GM04504 (cell line): Measurements from ENCODE around the gene PIK3CG.
"Not testable (repeated sequence)": the region's sequence is repeated elsewhere in the genome, so short reads cannot be mapped to it uniquely, and the experiment has no call there.

Experiments used
- DNase-seq: peaks from one replicate; pipeline ENCODE4 v3.0.0-alpha.2; 2012; ENCODE audit warnings: low read depth

The PIK3CG gene

DNA sequence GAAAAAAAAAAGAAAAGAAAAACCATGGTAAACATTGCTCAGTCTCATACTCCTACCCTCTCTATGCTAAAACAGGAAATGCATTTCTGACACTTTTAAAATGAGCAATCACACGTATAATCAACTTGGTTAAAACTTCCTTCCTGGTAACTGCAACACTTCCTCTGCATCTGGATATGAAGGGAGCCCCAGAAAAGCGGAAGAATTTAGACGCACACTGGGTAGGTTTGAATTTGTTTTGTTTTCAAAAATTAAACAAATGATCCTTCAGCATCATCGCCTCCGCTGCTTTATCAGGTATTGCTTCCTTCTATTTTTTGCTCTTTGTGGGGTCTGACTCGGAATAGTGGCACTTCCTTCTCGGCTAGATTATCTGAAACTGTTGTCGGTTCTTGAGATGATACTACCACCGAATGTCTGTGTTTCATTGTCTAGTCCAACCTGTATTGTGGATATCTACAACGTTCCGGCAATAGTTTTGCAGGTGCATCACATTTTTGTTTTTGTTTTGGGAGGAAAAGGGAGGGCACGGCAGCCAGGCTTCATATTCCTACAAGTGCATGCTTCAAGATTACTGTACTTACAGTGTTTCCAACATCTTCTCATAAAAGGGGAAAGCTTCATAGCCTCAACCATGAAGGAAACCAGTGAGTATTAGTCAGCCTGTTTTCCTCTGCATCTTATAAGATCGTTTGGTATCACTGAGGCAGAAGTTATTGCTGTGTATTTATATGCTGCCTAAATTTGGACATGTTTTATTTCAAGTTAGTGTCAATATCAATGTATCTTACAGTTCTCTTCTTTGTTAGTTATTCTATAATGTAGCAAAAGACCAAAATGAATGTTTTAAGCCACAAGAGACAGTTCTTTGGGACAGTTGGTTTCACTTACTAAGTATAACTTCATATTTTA, at the start of gene PIK3CG:
TSS of gene PIK3CG (plus strand) at position 153 of the 912 bp plus-strand sequence. CDS start 2,280 bp downstream, outside the sequence.
- DNase-seq: no peak

DNA sequence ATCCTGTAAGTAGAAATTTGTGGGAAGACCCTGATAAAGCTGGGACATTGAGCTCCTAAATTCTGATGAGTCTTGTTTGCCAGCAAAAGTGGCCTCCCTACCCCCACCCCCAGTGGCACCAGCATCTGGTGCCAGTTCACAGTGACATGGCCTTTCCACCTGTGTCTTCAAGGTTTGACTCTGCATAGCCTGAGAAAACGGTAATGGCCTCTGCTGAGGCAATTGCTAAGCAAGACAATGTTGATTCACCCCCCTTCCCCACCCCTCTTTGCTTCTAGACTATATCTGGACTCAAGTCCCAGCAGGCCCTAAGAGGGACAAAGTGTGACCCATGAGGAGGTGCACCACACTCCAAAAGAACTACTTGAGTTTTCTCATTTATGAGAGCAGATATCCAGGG, 48.0 kb upstream of the PIK3CG start:
- no peak for DNase-seq

DNA sequence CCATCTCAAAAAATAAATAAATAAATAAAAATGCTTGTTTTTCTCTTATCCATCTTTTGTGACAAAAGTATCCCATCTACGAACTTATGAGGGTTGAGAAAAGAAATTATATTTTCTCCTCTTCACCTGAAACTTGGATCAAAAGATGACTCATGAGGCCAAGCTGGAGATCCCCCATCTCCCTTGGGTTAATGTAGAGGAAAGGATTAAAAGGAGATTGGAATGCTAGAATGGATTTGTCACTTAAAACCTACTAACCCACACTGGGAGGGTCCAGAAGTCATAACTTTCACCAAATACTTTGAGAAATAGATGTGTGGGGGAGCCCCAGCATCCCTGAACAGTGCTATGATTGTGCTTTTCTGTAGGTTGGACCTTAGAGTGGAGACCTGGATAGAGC, 46.3 kb upstream of the PIK3CG start:
- DNase-seq: no peak

DNA sequence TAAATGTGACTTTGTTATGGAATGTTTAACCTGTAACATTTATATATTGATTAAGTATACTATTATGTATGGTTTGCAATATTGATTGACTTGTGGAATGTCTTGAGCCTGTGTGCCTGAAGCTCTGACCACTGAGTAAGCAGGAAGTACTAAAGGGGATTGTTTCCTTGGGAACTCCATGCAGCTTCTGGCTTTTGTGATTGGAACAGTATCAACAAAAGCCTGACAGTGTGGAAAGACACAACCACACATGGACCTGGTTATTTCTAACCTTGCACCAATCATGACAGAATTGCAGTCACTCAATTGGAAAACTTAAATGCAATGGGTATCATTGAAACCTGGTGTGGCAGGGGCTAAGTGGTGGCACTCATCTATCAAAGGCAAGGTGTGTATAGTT, 45.5 kb upstream of the PIK3CG start:
- DNase-seq: no peak

DNA sequence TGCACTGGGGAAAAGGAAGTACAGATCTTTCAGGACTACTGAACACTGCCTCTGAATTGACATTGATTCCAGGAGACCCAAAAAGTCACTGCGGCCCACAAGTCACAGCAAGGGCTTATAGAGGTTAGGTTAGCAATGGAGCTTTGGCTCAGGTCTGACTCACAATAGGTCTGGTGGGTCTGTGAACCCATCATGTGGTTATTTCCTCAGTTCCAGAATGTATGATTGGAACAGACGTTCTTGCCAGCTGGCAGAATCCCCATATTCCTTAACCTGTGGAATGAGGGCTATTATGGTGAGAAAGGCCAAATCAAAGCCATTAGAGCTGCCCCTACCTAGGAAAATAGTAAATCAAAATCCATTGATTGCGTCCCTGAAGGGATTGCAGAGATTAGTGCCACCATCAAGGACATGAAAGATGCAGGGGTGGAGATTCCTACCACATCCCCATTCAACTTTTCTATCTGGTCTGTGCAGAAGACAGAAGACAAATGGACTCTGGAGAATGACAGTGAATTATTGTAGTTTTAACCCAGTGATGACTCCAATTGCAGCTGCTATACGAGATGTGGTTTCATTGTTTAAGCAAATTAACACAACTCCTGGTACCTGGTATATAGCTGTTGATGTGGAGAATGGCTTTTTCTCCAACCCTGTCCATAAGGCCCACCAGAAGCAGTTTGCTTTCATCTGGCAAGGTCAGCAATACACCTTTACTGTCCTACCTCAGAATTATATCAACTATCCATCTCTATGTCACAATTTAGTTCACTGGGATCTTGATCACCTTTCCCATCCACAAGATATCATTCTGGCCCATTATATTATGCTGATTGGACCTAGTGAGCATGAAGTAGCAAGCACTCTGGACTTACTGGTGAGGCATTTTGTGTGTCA, 44.5 kb upstream of the PIK3CG start:
- DNase-seq: no peak

DNA sequence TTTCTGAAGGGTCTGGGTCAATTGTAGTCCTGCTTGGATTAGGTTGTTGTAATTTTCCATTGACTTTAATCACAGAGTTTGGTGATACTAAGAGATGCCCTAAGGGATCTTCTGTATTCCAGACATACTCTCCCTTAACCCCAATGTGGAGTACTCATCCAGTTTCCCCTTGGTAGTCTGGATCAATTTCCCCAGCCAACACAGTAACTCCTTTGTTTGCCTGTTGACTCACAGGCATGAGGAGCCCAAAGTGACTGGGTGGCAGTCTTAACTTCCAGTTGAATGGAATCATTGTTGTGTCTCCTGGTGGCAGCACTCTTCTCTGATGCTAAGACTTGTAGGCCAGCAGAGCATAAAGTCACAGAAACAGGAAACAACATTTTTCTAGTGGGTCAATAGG, 41.5 kb upstream of the PIK3CG start:
- no peak for DNase-seq

DNA sequence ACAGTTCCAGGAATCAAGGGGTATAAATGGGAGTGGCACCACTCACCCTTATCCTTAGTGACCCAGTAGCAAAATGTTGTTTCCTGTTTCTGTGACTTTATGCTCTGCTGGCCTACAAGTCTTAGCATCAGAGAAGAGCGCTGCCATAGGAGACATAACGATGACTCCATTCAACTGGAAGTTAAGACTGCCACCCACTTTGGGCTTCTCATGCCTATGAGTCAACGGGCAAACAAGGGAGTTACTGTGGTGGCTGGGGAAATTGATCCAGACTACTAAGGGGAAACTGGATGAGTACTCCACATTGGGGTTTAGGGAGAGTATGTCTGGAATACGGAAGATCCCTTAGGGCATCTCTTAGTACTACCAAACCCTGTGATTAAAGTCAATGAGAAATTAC, 40.6 kb upstream of the PIK3CG start:
- DNase-seq: no peak

DNA sequence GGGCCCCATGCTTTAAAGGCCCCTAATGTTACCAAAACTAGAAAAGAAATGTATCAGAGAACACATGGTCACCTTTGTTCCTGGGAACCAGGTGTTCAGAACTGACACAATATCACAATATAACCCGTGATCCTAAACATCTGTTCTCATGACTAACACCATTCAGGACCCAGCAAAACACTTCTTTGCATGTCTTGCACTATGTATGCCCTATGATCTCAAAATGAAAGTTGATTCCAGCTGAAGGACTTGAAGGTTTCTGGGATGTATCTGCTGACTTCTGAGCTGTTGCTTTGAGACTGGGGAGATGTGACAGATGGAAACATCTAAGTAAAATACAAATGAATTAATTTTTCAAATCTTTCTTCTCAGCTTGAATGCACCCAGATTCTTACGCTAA, 37.5 kb upstream of the PIK3CG start:
- no peak for DNase-seq

DNA sequence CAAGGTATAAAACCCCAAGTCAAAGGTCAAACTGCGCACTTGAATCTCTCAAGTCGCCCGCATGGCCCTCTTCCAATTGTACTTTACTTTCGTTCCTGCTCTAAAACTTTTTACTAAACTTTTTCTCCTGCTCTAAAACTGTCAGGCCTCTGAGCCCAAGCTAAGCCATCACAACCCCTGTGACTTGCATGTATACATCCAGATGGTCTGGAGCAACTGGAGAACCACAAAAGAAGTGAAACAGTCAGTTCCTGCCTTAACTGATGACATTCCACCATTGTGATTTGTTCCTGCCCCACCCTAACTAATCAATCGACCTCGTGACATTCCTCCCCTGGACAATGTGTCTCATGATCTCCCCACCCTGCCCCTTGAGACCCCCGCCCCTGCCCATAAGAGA, 35.6 kb upstream of the PIK3CG start:
- no peak for DNase-seq

DNA sequence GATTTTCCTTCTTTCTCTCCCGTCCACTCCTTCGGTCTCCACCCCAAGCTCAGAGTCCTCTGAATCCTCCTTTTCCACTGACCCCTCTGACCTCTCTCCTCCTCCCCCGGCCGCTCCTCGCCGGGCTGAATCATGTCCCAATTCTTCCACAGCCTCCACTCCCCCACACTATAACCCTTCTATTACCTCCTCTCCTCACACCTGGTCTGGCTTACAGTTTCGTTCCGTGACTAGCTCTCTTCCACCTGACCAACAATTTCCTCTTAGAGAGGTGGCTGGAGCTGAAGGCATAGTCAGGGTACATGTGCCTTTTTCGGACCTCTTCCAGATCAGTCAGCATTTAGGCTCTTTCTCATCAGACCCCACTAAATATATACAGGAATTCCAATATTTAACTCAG, 34.2 kb upstream of the PIK3CG start:
- DNase-seq: not testable (repeated sequence)

DNA sequence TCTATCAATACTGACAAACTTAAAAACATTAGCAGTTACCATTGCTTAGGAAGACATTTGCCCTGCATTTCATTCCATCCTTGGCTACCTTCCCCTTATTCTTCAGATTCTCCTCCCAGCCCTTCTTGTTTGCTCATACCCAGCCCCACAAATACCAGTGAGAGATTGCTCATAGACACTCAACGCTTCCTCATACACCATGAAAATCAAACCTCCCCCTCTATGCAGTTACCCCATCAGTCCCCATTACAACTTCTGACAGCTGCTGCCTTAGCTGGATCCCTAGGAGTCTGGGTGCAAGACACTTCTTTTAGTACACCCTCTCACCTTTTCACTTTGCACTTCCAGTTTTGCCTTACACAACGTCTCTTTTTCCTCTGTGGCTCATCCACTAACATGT, 28.3 kb upstream of the PIK3CG start:
- DNase-seq: no peak

DNA sequence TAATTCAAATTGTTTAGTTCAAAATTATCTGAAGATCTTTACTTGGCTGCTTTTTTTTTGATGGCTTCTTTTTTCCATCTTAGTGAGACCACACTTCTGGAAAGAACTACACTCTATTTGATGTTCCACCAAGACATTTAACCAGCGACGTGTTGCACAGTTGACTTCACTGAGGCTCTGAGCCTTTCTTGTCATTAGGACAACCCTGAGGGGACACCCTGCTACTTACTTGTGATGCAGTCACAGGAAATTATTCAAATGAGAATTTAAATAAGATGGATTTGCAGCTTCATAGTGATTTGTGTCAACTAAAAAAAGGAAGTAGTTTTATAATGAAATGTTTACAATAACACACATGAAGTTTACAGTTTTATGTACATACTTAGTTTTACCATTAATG, 25.6 kb upstream of the PIK3CG start:
- no peak for DNase-seq

DNA sequence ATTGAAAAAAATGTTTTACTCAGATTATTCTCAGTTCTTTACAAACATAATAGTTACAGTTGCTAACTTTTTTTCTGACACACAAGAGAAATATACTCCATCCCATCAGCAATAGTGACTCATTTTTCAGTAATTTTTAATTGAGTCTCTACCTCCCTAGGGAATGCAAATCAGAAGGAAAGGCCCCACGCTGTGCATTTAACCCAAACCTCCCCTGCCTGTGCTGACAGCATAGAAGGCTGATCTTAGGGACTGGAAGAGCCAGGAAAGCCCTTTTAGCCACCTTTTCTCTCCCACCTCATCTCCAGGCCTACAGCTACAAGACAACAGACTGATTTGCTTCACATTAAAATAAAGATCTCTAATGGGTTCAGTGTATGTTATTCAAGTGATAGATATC, 24.7 kb upstream of the PIK3CG start:
- DNase-seq: peak; percentile 77

DNA sequence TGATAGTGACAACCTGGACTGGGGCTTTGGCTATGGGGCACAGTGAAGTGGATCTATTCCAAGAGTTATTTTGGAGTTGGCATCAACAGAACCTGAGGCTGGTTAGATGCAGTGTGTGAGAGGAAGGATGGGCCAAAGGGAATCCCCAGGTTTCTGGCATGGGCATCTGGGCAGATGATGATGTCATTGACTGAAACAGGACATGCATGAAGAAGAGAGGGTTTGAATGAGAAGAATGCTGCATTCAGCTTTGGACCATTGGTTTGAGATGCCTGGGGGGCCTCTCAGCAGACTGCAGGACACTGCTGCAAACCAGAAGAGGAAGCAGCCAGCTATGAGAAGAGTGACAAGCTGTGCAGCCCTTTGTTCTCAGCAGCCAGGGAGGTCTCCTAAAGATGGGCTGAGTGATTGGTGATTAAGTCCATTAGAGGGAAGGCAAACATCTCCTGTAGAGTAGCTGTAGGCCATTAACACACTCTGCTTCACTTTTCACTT, 23.1 kb upstream of the PIK3CG start:
- no peak for DNase-seq

DNA sequence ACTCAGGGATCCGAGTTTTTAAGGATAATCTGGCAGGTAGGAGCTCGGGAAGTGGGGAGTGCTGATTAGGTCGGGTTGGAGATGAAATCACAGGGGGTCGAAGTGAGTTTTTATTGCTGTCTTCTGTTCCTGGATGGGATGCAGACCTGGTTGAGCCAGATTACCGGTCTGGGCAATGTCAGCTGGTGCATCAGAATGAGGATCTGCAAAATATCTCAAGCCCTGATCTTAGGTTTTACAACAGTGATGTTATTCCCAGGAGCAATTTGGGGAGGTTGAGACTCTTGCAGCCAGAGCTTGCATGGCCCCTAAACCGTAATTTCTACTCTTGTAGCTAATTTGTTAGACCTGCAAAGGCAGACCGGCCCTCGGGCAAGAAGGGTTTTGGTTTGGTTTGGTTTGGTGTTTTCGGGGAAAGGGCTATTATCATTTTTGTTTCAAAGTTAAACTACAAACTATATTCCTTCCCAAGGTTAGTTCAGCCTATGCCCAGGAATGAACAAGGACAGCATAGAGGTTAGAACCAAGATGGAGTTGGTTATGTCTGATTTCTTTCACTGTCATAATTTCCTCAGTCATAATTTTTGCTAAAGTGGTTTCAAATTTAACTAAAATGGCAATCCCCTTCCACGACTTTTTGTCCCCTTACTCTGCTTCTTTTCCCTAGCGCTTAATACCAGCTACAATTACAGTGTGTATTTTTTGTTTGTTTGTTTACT, 20.6 kb upstream of the PIK3CG start:
- DNase-seq: no peak

DNA sequence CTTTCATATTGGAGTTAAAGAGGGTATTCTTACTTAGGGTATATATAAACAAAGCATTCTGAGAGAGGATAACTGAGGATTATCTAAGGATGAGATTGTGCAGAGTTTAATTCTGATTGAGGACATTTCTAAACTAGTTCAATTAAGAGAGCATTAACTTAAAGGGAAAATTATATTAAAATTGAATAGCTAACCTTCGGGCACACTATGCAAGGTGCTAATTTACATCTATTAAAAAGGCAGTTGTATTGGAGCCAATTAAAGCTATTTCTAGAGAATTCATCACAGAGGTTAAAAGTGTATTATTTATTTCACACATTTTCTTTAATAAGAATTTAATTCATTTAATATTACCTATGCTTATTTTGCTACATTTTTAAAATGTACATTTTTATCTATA, 17.0 kb upstream of the PIK3CG start:
- no peak for DNase-seq

DNA sequence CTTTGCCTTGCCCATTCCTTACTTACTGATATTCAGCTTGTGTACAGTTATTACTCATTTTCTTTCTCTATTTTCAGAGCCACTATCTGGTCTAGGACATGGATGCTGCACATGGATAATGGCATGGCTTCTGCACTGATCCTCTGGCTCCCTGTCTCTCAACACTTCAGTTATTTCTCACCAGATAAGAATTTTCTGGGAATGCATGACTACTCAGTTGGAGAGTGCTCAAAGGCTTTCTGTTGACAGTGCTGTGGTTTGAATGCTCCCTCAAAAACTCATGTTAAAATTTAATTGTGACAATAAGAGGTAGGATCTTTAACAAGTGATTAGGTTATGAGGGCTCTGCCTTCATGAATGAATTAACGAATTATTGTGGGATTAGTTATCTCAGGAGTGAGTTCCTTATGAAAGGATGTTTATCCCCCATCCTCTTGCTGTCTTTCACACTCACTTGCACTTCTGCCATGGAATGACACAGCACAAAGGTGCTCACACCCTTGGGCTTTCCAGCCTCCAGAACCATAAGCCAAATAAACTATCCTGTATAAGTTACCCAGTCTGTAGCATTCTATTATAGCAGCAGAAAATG, 16.1 kb upstream of the PIK3CG start:
- peak; percentile 84 for DNase-seq

DNA sequence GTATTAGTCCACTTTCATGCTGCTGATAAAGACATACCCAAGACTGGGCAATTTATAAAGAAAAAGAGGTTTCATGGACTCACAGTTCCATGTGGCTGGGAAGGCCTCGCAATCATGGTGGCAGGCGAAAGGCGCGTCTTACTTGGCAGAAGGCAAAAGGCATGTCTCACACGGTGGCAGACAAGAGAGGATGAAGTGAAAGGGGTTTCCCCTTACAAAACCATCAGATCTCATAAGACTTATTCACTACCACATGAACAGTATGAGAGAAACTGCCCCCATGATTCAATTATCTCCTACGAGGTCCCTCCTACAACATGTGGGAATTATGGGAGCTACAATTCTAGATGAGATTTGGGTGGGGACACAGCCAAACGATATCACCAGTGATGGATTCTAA, 13.4 kb upstream of the PIK3CG start:
- DNase-seq: not testable (repeated sequence)

DNA sequence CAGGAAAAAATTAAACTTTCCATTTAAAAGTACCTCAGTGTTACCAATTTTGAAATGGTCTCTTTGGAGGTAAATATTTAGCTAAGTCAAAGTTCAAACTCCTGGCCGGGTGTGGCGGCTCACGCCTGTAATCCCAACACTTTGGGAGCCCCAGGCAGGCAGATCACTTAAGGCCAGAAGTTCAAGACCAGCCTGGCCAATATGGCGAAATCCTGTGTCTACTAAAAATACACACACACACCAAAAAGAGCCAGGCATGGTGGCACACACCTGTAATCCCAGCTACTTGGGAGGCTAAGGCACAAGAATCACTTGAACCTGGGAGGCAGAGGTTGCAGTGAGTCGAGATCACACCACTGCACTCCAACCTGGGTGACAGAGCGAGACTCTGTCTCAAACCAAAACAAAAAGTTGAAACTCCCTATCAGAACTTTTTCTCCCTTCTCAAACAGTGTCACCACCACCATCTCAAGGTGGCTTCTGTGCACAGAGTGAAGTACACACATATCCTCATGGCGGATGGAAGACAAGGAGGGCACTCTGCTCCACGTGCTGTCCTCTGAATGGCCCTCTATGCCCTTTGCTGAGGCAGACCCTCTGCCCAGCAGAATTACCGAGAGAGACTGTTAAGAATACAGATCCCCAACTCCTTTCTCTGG, 11.7 kb upstream of the PIK3CG start:
- no peak for DNase-seq

DNA sequence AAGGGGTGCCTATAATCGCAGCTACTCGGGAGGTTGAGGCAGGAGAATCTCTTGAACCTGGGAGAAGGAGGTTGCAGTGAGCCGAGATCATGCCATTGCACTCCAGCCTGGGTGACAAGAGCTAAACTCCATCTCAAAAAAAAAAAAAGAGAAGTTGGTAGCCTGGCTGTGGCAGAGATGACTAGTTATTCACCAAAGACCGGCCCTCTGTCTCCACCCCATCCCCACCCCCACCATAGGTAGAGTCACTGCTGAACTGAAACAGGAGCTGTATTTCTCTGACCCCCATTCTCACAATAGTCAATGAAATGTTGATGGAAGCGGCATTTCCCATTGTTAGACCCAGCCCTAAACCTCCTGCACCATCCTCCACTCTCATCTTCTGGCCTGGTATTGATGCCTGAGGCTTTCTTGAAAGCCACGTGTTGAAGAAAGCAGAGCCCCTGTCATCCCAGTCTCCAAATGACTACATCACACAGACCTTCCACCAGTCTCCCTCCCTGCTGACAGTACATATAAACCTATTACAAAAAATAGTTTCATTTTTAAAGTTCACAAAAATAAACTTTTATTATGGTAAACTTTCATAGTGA, 9.4 kb upstream of the PIK3CG start:
- no peak for DNase-seq
